HG03039 (cell line): ENCODE results near the gene TPRX1.
"Not testable (repeated sequence)": the region's sequence is repeated elsewhere in the genome, so short reads cannot be mapped to it uniquely, and the experiment has no call there.

ENCODE experiments used
- ATAC-seq: cut with Tn5 transposase; IDR thresholded peaks from one replicate; pipeline ENCODE4 v1.9.1; 2021; ENCODE audit warnings: mild to moderate bottlenecking, moderate library complexity; ENCODE audit not compliant: unreplicated experiment

Gene TPRX1, protein sequence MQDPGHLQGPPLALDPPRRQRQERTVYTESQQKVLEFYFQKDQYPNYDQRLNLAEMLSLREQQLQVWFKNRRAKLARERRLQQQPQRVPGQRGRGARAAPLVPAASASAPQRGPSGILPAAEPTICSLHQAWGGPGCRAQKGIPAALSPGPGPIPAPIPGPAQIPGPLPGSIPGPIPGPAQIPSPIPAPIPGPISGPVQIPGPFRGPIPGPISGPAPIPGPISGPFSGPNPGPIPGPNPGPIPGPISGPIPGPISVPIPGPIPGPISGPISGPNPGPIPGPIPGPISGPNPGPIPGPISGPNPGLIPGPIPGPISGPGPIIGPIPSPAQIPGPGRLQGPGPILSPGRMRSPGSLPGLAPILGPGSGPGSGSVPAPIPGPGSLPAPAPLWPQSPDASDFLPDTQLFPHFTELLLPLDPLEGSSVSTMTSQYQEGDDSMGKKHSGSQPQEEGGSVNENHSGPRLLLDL

DNA sequence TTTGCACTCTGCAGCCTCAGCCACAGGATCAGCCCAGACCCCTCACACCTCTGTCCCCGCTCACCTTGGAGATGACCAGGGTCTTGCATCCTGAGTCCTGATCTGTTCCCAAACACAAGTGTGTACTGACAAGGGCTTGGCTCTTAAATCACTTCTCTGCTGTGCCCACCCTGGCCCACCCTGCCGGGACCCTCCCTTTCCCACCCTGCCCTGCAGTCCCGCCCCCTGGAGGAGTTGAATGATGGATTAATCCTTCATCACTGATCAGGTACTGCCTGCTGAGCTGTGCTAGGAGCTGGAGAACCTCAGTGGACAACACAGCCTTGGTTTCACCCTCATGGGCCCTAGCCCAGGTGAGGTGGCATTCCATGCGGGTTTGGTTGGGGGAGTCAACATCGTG, at the start of gene TPRX1:
Gene TPRX1 (minus strand): TSS at position 101 of the 400 bp plus-strand sequence. CDS start 12 bp downstream, at position 89.
- not testable (repeated sequence) for ATAC-seq

DNA sequence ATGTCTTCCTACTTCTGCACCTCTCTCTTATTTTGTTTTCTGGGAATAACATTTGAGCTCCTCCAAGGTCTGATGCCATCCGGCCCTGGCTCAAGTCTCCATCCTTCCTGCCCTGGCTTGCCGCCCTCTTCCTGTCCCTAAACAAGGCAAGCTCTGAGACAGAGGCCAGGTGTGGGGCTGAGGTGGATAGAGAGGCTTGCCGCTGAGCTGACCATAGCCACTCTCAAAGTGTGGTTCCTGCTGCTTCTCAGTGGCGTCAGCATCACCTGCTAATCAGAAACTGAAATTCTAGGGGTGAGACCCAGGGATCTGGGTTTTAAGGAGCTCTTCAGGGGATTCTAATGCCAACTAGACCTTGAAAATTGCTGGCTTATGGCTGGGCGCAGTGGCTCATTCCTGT, 48.7 kb upstream of the TPRX1 start:
- ATAC-seq, result no peak

DNA sequence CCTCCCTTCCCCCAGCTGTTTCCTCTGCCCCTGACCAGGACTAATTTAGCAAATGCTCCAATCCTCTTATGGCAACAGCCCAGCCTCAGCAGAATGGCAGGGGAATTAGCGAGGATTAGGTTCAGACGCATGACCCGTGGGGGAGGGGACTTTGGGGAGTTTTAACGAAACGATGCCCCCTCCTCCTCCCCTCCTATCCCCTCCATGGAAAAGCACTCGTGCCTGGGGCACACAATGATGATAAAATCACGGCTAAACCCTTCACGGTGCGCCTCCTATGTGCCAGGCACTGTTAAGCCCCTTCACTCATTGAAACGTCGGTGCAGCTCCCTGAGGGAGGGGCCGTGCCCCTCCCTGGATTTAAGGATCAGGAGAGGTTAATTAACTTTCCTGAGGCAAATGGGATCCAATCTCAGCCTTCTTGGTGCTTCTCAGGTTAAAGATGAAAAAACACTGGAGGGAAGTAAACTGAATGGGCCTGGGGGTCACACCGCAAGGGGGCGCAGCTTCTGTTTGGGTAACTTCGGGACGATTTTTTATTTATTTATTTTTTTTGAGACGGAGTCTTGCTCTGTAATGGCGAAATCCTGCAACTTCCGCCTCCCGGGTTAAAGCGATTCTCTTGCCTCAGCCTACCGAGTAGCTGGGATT, 44.6 kb upstream of the TPRX1 start:
- no peak for ATAC-seq

DNA sequence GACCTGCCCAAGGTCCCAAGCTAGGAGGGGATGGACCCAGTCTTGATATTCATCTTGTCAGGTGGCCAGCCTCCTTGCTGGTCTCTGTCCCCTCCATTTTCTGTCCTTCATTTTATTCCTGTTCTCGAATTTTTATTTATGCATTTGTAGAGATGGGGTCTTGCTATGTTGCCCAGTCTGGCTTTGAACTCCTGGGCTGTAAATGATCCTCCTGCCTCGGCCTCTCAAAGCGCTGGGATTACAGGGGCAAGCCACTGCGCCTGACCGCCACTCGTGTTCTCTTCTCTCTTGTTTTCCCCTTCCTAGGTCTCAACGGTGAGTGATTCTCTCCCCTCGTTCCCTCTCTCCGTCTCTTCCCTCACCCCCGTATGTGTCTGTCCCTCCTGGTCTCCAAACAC, 44.1 kb upstream of the TPRX1 start:
- ATAC-seq, result no peak

DNA sequence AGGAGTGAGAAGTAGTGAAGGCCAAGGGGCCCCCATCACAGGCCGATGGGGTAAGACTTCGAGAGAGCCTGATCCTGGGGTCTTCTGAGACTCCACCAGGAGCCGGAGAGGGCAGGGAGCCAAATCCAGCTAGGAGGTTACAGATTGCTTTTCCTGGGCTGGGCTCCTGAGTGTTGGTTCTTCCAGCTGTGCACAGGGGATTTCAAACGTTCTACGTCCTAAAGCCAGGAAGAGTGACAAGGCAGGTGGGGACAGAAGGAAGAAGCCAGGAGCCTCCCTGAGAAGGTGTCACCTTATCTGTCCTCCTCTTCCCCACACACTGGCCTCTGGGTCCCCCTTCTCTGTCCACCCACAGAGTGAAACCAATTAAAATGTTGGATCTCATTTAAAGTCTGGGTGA, 38.6 kb upstream of the TPRX1 start:
- ATAC-seq, result no peak

DNA sequence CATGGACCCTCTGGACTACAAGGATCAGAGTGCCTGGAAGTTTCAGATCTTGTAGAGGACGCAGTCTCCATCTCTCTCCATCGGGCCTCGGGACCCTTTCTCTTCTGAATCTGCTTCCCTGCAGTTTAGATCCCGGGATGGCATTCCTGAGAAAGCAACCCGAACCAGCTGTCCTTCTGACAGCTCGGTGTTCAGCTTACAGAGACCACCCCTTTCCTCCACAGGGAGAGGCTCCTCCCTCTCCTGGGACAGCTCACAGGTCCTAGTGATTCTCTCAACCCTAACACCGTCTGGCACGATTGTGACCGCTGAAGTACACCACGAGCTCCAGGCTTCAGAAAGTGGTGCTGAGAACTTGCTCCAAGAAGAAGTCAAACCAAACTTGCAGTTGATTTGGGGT, 35.6 kb upstream of the TPRX1 start:
- ATAC-seq, result no peak

DNA sequence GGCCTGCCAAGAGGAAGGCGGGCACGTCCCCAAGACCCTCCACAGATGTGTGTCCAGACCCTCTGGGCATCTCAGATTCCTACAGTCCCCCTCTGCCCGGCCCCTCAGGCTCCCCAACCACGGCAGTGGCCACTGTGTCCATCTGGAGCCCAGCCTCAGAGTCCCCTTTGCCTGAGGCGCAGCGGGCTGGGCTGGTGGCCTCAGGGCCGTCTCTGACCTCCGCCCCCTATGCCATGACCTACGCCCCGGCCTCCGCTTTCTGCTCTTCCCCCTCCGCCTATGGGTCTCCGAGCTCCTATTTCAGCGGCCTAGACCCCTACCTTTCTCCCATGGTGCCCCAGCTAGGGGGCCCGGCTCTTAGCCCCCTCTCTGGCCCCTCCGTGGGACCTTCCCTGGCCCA, 35.1 kb upstream of the TPRX1 start:
- ATAC-seq, result no peak

DNA sequence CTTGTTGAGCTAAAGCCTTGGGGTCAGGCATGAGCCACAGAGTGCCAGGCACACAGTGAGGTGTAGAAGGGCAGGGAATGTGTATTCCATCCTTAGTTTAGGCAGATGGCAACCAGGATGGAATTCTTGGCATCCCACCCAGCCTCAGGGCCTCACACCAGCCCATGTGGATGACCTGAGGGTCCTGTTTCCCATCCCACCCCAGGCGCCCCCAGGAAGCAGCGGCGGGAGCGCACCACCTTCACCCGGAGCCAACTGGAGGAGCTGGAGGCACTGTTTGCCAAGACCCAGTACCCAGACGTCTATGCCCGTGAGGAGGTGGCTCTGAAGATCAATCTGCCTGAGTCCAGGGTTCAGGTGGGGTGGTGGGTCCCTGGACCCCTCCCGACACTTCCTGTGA, 31.7 kb upstream of the TPRX1 start:
- ATAC-seq, result no peak

DNA sequence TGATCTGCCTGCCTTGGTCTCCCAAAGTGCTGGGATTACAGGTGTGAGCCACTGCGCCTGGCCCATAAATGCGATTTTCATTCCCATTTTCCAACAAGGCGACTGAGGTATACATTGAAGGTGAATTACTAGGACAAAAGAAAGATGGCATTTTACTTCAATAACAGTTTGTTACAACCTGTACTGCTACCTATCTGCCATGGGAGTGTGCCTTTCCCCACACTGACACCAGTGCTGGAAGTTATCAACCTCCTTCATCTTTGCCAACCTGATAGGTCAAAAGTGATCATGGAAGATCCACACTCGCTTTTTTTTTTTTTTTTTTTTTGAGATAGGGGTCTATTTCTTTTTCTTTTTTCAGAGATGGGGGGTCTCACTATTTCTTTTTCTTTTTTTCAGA, 28.4 kb upstream of the TPRX1 start:
- ATAC-seq, result no peak

DNA sequence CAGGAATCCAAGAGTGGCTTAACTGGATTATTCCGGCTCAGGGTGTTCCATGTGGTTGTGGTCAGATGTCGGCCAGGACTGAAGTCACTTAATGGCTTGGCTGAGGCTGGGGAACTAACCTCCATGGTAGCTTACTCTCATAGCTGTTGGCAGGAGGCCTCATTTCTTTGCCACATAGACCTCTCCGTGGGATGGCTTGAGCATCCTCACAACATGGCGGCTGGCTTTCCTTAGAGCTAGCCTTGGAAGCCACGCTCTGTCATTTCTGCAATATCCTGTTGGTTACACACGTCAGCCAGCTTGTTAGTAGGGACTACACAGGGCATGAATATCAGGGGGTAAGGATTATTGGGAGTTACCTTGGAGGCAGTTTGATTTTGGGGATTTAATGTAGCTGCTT, 22.4 kb upstream of the TPRX1 start:
- ATAC-seq, result no peak

DNA sequence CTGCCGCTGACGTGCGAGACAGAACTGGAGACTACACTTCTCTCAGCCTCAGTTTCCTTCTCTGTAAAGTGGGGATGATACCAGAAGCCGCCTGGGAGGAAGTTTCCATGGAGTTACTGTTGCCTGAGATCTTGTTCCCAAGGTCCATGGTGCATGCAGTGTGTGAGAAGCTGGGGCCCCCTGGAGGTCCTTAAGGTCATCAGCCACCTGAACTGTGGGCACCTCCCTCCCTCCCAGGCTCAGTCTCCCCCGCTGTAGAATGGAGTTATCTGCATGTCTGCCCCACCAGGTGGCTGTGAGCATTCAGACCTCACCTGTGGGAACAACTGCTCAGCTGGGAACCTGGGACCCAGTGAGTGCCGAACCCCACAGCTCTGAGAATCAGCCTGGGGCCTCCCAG, 20.0 kb upstream of the TPRX1 start:
- ATAC-seq, result no peak

DNA sequence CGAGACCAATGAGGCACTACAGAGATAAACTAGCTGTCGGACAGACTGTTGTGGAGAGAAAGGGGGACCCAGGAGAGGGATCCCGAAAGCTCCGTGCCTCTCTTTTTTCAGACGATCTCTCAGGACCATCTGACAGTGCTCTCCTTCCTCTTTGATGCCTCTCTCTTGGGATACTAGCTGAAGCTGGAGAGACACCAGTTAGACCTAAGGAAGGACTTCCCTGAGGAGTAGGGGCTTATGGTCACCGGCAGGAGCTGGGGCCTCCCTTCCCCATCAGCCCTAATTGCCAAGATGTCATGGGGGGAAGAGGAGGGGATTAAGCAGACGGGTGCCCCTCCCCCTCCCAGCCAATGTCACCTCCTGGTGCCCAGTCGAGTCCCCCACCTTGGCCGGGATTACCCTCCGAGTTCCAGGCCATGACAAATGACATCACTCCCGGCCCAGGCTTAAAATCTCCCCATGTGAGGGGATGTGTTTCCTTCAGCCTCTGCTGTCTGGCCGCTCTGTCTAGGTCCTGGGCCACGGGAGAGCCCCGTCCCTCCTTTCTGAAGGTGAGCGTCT, 17.2 kb upstream of the TPRX1 start, which contains the start of gene CRX:
Gene CRX (plus strand): TSS at position 478 of the 561 bp plus-strand sequence. CDS start 12,507 bp downstream, outside the sequence.
- ATAC-seq, result no peak

DNA sequence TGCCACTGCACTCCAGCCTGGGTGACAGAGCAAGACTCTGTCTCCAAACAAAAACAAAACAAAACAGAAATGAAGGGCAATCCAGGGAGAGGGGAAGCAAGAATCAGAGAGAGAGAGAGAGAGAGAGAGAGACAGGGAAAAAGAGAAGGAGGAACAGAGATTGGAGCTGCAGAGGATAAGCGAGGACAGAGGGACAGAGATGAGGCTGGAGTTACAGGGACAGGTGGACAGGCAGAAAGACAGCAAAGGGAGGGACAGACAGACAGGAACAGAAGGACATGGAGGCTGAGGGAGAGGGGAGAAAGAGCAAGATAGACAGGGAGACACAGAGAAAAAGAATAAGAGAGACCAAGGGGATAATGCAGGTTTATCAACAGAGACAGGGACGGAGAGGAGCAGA, 16.1 kb upstream of the TPRX1 start:
- no peak for ATAC-seq

DNA sequence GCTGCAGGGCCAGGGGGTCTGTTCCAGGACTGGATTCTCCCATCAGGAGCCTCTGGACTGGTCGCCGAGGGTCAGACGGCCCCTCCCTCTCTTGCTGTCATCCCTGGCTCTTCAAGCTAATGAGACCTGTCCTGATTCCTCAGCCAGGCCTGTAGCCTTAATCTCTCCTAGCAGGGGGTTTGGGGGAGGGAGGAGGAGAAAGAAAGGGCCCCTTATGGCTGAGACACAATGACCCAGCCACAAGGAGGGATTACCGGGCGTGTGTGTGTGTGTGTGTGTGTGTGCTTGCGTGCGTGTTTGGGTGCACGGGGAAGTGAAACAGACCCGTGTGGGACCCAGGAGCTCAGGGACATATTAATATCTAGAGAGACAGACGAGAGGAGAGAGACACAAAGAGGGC, 15.5 kb upstream of the TPRX1 start:
- ATAC-seq, result no peak

DNA sequence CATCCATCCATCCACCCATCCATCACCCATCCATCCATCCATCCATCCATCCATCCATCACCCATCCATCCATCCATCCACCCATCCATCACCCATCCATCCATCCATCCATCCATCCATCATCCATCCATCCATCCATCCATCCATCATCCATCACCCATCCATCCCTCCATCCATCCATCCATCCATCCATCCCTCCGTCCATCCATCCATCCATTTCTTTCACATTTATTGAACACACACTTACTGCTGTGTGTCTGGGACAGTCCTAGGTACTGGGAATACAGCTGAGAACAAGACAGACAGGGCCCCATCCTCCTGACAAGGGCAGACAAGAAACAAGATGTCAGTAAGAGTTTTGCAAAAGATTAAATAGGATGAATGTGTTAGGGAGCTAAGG, 13.9 kb upstream of the TPRX1 start:
- ATAC-seq, result not testable (repeated sequence)

DNA sequence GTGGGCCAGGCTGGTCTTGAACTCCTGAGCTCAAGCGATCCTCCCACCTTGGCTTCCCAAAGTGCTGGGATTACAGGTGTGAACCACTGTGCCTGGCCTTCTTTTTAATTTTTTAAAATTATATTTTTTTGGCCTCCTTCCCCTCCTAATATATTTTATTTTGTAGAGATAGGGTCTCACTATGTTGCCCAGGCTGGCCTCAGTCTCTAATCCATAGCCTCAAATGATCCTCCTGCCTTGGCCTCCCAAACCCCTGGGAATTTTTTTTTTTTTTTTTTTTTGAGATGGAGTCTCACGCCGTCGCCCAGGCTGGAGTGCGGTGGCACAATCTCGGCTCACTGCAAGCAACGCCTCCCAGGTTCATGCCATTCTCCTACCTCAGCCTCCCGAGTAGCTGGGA, 11.9 kb upstream of the TPRX1 start:
- ATAC-seq, result not testable (repeated sequence)

DNA sequence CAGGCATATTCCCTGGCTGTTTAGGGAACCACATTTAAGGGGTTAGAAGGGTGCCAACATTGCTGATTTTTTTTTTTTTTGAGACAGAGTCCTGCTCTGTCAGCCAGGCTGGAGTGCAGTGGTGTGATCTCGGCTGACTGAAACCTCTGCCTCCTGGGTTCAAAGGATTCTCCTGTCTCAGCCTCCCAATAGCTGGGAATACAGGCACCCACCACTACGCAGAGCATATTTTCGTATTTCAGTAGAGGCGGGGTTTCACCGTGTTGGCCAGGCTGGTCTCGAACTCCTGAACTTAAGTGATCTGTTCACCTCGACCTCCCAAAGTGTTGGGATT, 9.6 kb upstream of the TPRX1 start:
- ATAC-seq, result no peak

DNA sequence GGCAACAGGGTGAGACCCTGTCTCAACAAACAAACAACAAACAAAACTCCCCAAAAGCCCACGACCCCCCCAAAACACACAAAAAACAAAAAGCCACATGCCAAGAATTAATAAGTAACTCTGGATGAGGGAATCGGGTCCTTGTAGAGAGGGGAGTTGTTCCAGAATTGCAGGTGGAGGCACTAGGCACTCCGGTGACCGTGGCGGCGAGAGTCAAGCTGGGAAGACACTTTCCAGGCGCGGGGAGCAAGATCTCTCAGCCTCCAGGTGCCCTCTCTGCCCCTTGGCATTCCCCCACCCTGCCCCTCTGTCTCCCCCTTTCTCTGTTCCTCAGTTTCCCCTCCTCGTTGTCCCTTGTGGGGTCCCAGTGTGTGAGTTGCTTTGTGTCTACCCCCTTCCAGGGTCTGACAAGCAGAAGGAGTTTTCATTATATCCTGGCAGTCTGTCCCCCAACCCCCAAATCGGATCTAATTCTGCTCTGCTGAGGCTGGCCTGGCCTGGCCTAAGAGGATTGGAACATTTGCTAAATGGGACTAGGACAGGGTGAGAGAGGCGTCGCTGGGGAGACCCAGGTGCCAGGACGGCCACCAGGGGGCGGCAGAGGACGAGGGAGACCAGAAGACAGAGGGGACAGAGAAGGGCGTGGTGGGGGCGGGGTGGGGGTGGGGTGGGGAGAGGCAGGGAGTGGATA, 9.1 kb upstream of the TPRX1 start:
- no peak for ATAC-seq

DNA sequence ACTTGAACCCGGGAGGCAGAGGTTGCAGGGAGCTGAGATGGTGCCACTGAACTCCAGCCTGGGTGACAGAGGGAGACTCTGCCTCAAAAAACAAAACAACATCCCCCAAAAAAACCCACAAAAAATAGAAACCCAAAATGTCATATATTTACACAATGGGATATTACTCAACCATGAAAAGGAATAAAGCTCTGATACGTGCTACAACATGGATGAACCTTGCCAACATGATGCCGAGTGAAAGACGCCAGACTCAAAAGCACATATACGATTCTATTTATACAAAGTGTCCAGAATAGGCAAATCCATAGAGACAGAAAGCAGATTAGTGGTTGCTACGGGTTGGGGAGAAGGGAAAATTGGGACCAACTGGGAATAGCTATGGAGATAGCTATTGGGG, 2.1 kb upstream of the TPRX1 start:
- ATAC-seq, result no peak

DNA sequence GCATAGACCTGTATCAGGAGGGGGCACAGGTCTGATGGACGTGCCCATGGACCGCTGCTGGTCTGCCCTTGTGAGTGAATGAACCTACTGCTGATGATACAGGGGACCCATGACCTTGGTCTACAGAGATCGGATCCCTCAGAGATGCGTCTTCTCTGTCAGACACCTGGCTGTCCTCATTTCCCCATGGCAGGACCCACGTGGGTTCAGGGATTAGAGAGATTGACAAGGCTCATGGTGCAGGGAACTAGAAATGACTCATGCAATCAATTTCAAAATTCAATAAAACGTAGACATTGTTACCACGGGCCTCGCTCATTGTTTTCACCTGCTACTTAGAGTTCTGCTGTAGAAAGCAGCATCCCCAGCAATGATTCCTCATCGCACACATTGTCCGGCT, 962 bp upstream of the TPRX1 start:
- no peak for ATAC-seq

DNA sequence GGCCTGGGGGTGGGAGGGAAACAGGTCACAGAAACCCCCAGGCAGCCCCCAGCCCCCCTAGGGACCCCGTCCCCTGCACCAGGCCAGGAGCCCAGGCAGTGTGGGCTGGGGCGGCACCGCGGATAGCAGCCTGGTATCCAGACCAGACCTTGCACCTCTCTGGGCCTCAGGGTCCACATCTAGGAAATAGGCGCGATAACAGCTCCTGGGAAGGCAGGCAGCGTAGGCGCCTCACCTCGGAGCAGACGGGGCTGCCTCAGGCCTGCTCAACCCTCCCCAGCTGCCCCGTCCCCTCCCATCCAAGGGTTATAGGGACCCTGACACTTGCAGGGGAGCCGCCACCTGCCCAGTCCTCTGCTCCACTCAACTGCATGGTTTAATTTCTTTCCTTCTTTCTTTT, 680 bp downstream of the TPRX1 start:
- ATAC-seq, result not testable (repeated sequence)

DNA sequence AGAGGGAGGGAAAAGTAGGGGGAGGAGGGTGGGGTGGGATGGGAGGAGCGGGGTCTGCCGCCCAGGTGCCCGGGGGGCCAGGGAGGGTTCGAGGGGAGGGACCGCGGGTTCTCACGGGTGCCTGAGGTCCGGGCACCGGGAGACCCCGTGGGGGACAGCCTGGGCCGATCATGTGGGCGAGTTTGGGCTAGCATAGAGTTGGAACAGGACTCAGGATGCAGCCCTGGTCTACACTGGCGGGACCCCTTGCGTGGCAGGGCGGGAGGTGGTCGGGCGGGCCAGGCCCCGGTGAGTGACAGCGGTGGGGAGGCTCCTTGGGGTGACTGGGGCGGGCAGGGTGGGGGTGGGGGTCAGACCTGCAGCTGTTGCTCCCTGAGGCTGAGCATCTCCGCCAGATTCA, 1.2 kb downstream of the TPRX1 start:
- not testable (repeated sequence) for ATAC-seq
